B cell (primary cell): ENCODE measurements around the gene DNM2. TPM values are rescaled to one million over a fixed set of nuclear protein-coding genes. Genes with fewer than 3 reads are reported as not detected.

Experiments
- ATAC-seq: fragments of 200-7000 bp; cut with Tn5 transposase; one replicate; pipeline ENCODE4 v1.10.0; 2021; ENCODE audit warnings: low read depth, mild to moderate bottlenecking, moderate number of reproducible peaks, moderate library complexity
- CTCF ChIA-PET: fragments of 350-600 bp; sonication (Branson Sonifier 250); formaldehyde crosslinking; loops from one replicate; lab custom pipeline; 2021; ENCODE audit warnings: antibody characterized with exemption, inconsistent platforms; lab: Charles Lee
- POLR2A ChIA-PET: fragments of 350-600 bp; sonication (Branson Sonifier 250); formaldehyde crosslinking; loops from one replicate; lab custom pipeline; 2021; ENCODE audit warnings: antibody characterized with exemption; lab: Charles Lee
- DNase-seq: peaks from one replicate; pipeline ENCODE4 v3.0.0; 2013
- H2AFZ ChIP-seq: 2 replicates; pipeline ENCODE4 v1.6.1; 2012; ENCODE audit warnings: mild to moderate bottlenecking, low read depth, low read length; ENCODE audit not compliant: insufficient read depth, poor library complexity, severe bottlenecking
- H3K27ac ChIP-seq, 2 donors: 1 replicate in 1 of 2; 2 replicates in 1 of 2; pipeline ENCODE4 v1.5.1; 2012 to 2013; ENCODE audit warnings: low read length in 2 of 2, mild to moderate bottlenecking in 2 of 2, moderate library complexity in 1 of 2
- H3K27me3 ChIP-seq, 4 experiments: fragments of 200-600 bp in 1 of 4; sonication (generic) in 1 of 4; replicated peaks in 1 of 4; 1 replicate in 2 of 4; 2 replicates in 2 of 4; pipeline versions ENCODE4 v1.6.1 to v1.7.0; 2013 to 2016; ENCODE audit warnings: low read length in 3 of 4, mild to moderate bottlenecking in 2 of 4, mixed read lengths in 1 of 4, moderate library complexity in 1 of 4; ENCODE audit not compliant: insufficient read depth in 4 of 4, control insufficient read depth in 3 of 4; ENCODE audit errors: control extremely low read depth in 1 of 4
- H3K36me3 ChIP-seq, 2 experiments: replicated peaks in 1 of 2; 1 replicate in 1 of 2; 2 replicates in 1 of 2; pipeline versions ENCODE4 v1.6.1 to v1.7.1; 2013; ENCODE audit warnings: low read length in 1 of 2; ENCODE audit not compliant: insufficient read depth in 2 of 2, control insufficient read depth in 1 of 2; ENCODE audit errors: control extremely low read depth in 1 of 2, extremely low read depth in 1 of 2
- H3K4me1 ChIP-seq, 2 donors: fragments of 200-600 bp in 1 of 2; sonication (generic) in 1 of 2; 1 replicate in 1 of 2; 2 replicates in 1 of 2; pipeline versions ENCODE4 v1.5.1 to v1.6.1; 2013 to 2017; ENCODE audit warnings: low read length in 2 of 2; ENCODE audit not compliant: control insufficient read depth in 2 of 2, insufficient read depth in 2 of 2
- H3K4me2 ChIP-seq: replicated peaks from 2 replicates; pipeline ENCODE3; 2012; ENCODE audit warnings: mild to moderate bottlenecking, low read depth, low read length; ENCODE audit not compliant: poor library complexity, severe bottlenecking
- H3K4me3 ChIP-seq, 5 experiments: fragments of 200-600 bp in 1 of 5; sonication (generic) in 1 of 5; 1 replicate in 3 of 5; 2 replicates in 2 of 5; pipeline versions ENCODE4 v1.5.1 to v1.7.0; 2011 to 2016; ENCODE audit warnings: low read length in 4 of 5, mild to moderate bottlenecking in 4 of 5, low read depth in 2 of 5, control low read depth in 1 of 5, moderate library complexity in 1 of 5; ENCODE audit not compliant: insufficient read depth in 1 of 5; ENCODE audit errors: control extremely low read depth in 1 of 5, extremely low read depth in 1 of 5
- H3K79me2 ChIP-seq: fragments of 200-600 bp; sonication (generic); one replicate; pipeline ENCODE4 v1.6.0; 2016; ENCODE audit warnings: low read length; ENCODE audit not compliant: control insufficient read depth, insufficient read depth
- H3K9ac ChIP-seq: fragments of 200-600 bp; sonication (generic); 2 replicates; pipeline ENCODE4 v1.6.1; 2017; ENCODE audit warnings: mild to moderate bottlenecking, low read length, moderate library complexity
- H3K9me3 ChIP-seq, 3 donors: one replicate each; pipeline versions ENCODE4 v1.6.1 to v1.7.1; 2013; ENCODE audit warnings: low read length in 2 of 3; ENCODE audit not compliant: control insufficient read depth in 2 of 3, insufficient read depth in 1 of 3; ENCODE audit errors: control extremely low read depth in 1 of 3
- H4K20me1 ChIP-seq: 2 replicates; pipeline ENCODE4 v1.6.0; 2012; ENCODE audit warnings: mild to moderate bottlenecking, low read length; ENCODE audit not compliant: insufficient read depth, control insufficient read depth, poor library complexity, severe bottlenecking
- H3K27ac Mint-ChIP-seq: one replicate; pipeline ENCODE4 v1.8.0; 2021; ENCODE audit warnings: mixed read lengths
- H3K27me3 Mint-ChIP-seq: one replicate; pipeline ENCODE4 v1.8.0; 2021; ENCODE audit warnings: mixed read lengths
- H3K4me1 Mint-ChIP-seq: one replicate; pipeline ENCODE4 v1.8.0; 2021; ENCODE audit warnings: mixed read lengths
- H3K4me3 Mint-ChIP-seq: one replicate; pipeline ENCODE4 v1.8.0; 2021; ENCODE audit warnings: mixed read lengths
- H3K9me3 Mint-ChIP-seq: one replicate; pipeline ENCODE4 v1.8.0; 2022; ENCODE audit warnings: mixed read lengths; ENCODE audit not compliant: insufficient read depth
- EZH2 ChIP-seq: IDR thresholded peaks from 2 replicates; pipeline ENCODE4 v1.6.1; 2012; ENCODE audit warnings: borderline replicate concordance, low read depth, mild to moderate bottlenecking, moderate library complexity, low read length; ENCODE audit not compliant: insufficient read depth, poor library complexity, severe bottlenecking
- WGBS: methylation state at CpG from one replicate; pipeline ENCODE4 v1.1.5; 2013; ENCODE audit warnings: missing lambda C conversion rate; ENCODE audit not compliant: insufficient coverage; 5-methylcytosine and 5-hydroxymethylcytosine counted together
- intact Hi-C: fragments of 100-400 bp; cut with micrococcal nuclease; formaldehyde crosslinking; loops from one replicate; pipeline ENCODE4 v1.10.0; 2022
- polyA plus RNA-seq: library from polyadenylated mRNA; depleted of rRNA; stranded (reverse); fragments of >200 nt; gene quantifications from 2 replicates; pipeline ENCODE4 v1.2.3, GENCODE V29; 2012
- total RNA-seq, 2 donors: library from RNA; stranded (reverse); fragments of 120-200 nt in 1 of 2; gene quantifications; 1 replicate in 1 of 2; 2 replicates in 1 of 2; pipeline versions ENCODE4 v1.2.3 to v1.2.4, GENCODE V29; 2013 to 2022
- TF ChIP-seq, protein P1 (sequence below): fragments of 200-600 bp; IDR thresholded peaks from one replicate; pipeline ENCODE4 v1.8.0; 2022; ENCODE audit warnings: antibody characterized with exemption, mild to moderate bottlenecking

The DNM2 gene
- total and polyA plus RNA-seq, 2 donors (not counting 1 experiment from before 2014, with no cell fraction given) = 163 to 353 TPM

DNA sequence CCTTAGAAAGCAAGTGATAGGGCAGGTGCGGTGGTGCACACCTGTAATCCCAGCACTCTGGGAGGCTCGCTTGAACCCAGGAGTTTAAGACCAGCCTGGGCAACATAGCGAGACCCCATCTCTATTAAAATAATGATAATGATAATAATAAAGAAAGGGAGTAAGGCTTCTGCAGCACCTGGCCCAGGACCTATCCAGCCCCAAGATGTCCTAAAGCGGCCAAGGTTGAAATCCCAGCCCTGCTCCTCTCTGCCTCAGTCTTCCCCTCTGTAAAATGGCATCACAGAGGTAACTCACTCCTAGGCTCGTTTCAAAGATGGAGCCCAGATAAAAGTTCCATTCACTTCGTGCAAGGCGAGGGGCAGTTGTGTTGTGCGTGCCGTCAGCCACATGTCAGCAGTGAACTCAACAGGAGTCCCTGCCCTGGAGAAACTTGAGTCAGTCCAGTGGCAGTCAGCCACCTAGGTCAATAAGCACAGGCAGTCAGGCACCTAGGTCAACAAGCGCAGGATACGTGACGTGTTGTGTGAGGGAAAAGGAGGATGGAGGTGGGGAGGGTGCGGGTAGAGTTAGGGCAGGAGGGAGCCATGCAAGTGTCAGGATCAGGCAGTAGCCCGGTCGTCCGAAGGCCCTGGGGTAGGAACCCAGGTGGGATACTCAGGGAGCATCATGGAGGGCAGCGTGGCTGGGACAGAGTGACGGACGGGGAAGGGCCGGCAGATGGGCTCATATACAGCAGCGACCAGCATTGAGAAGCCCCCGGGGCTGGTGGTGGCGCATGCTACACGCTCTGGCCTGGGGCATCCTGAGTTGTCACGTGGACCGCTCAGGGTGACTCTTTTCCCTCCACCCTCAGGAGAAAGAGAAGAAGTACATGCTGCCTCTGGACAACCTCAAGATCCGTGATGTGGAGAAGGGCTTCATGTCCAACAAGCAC, 101.5 kb downstream of the DNM2 start:
- H3K79me2 ChIP-seq = peaks cover 5% of the 10 kb centered on the region
- H3K27ac ChIP-seq = no peak overlapping the region
- TF ChIP-seq, protein P1, sequence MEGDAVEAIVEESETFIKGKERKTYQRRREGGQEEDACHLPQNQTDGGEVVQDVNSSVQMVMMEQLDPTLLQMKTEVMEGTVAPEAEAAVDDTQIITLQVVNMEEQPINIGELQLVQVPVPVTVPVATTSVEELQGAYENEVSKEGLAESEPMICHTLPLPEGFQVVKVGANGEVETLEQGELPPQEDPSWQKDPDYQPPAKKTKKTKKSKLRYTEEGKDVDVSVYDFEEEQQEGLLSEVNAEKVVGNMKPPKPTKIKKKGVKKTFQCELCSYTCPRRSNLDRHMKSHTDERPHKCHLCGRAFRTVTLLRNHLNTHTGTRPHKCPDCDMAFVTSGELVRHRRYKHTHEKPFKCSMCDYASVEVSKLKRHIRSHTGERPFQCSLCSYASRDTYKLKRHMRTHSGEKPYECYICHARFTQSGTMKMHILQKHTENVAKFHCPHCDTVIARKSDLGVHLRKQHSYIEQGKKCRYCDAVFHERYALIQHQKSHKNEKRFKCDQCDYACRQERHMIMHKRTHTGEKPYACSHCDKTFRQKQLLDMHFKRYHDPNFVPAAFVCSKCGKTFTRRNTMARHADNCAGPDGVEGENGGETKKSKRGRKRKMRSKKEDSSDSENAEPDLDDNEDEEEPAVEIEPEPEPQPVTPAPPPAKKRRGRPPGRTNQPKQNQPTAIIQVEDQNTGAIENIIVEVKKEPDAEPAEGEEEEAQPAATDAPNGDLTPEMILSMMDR = no peak
- no peak for TF ChIP-seq EZH2
- H3K9me3 ChIP-seq = no peaks in the 10 kb centered on the region
- 95% methylated on average over 20 of the region's 27 CpGs for WGBS
- Mint-ChIP-seq H3K9me3 (no peaks in the 10 kb centered on the region), H3K4me1 (no peaks in the 10 kb centered on the region), H3K27me3 (no peaks in the 10 kb centered on the region), H3K27ac (no peak overlapping the region), H3K4me3 (no peak overlapping the region)
- intact Hi-C loops = loop anchor here (1.0 kb wide), 1 partner anchor 102 kb away; no protein-coding TSS in a partner anchor
- no peak overlapping the region for H3K4me2 ChIP-seq
- CTCF ChIA-PET = interaction anchor here (1.6 to 4.1 kb wide), 3 partner anchors 101 to 117 kb away, joined by 4 to 31 read pairs (median 10); partner anchors contain the start of genes DNM2 and QTRT1
- H3K36me3 ChIP-seq = peaks cover 0 to 58% of the 10 kb centered on the region in 2 experiments
- H2AFZ ChIP-seq = no peak overlapping the region
- peaks cover 9% of the 10 kb centered on the region for H4K20me1 ChIP-seq
- POLR2A ChIA-PET = no interaction called here
- H3K9ac ChIP-seq = no peak overlapping the region
- DNase-seq (no peak), ATAC-seq (no peak)
- H3K4me1 ChIP-seq = no peaks in the 10 kb centered on the region
- no peaks in the 10 kb centered on the region for H3K27me3 ChIP-seq
- no peak overlapping the region for H3K4me3 ChIP-seq

DNA sequence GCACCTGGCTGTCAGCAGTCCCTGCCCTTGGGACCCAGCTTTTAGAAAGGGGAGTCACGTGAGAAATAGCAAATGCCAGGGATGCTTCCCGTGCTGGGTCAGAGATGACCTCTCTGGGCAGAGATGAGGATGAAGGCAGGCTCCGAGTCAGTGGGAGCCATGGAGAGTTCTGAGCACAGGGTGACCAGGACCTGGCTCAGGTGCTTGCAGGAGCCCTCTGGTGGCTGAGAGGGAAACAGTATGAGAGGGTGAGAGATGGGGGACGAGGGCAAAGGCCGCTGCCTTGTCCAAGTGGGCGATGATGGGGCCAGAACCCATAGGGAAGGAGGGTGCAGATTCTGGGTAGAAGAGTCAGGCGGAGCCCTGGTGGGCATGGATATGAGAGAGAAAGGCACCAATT, 102.3 kb downstream of the DNM2 start:
- TF ChIP-seq, protein P1 = no peak
- TF ChIP-seq EZH2 = no peak
- WGBS = 96% methylated on average over 7 of the region's 7 CpGs
- no peak overlapping the region for H3K4me2 ChIP-seq
- ATAC-seq (no peak), DNase-seq (no peak)
- H3K27me3 ChIP-seq = no peaks in the 10 kb centered on the region
- H3K9me3 ChIP-seq = no peaks in the 10 kb centered on the region
- ChIA-PET CTCF (interaction anchor here (1.0 to 4.1 kb wide), 5 partner anchors 44 to 121 kb away, joined by 3 to 31 read pairs (median 6); partner anchors contain the start of genes DNM2 and QTRT1), POLR2A (interaction anchor here (0.8 kb wide), 1 partner anchor 35 kb away, joined by 3 read pairs; no protein-coding TSS in a partner anchor)
- Mint-ChIP-seq H3K27ac (peak overlapping the region; percentile 43), H3K4me3 (no peak overlapping the region), H3K9me3 (no peaks in the 10 kb centered on the region), H3K4me1 (no peaks in the 10 kb centered on the region), H3K27me3 (no peaks in the 10 kb centered on the region)
- no peak overlapping the region for H3K4me3 ChIP-seq
- H3K4me1 ChIP-seq = no peaks in the 10 kb centered on the region
- H3K36me3 ChIP-seq = peaks cover 4 to 62% of the 10 kb centered on the region in 2 experiments
- H3K9ac ChIP-seq = no peak overlapping the region
- H4K20me1 ChIP-seq = peaks cover 9% of the 10 kb centered on the region
- intact Hi-C loops = loop anchor here (1.0 kb wide), 1 partner anchor 103 kb away; no protein-coding TSS in a partner anchor
- H3K27ac ChIP-seq = no peak overlapping the region
- no peak overlapping the region for H2AFZ ChIP-seq
- peaks cover 5% of the 10 kb centered on the region for H3K79me2 ChIP-seq
